OCI-LY7 (cell line): ENCODE measurements around the gene SLC24A4. TPM values are rescaled to one million over a fixed set of nuclear protein-coding genes. Genes with fewer than 3 reads are reported as not detected.

ENCODE experiments used
- BruUV-seq: library from RNA; stranded (reverse); fragments of 400-500 nt; replicated peaks from 2 replicates; lab custom pipeline; 2021; lab: Mats Ljungman, UMichigan
- CTCF ChIA-PET: fragments of 300-600 bp; sonication (Branson Sonifier 250); formaldehyde crosslinking; loops from one replicate; lab custom pipeline; 2022; ENCODE audit warnings: antibody characterized with exemption; ENCODE audit not compliant: unreplicated experiment; lab: Charles Lee
- POLR2A ChIA-PET: fragments of 300-600 bp; sonication (Branson Sonifier 250); formaldehyde crosslinking; loops from one replicate; lab custom pipeline; 2022; ENCODE audit warnings: antibody characterized with exemption; lab: Charles Lee
- DNase-seq: peaks from one replicate; pipeline ENCODE4 v3.0.0-alpha.2; 2015; ENCODE audit warnings: low spot score
- H2AFZ ChIP-seq: fragments of 200-600 bp; sonication (generic), shearing (Covaris generic); 2 replicates; pipeline ENCODE4 v1.6.1; 2014; ENCODE audit warnings: mild to moderate bottlenecking, antibody characterized with exemption, low read length, moderate library complexity
- H3K27ac ChIP-seq: fragments of 200-600 bp; sonication (generic); 2 replicates; pipeline ENCODE4 v1.5.1; 2014; ENCODE audit warnings: mixed run types, low read depth, mild to moderate bottlenecking, moderate library complexity, low read length, inconsistent platforms; ENCODE audit not compliant: poor library complexity, severe bottlenecking
- H3K36me3 ChIP-seq: fragments of 200-600 bp; sonication (generic); 2 replicates; pipeline ENCODE4 v1.6.1; 2014; ENCODE audit warnings: mild to moderate bottlenecking, antibody characterized with exemption, low read length, moderate library complexity, mixed read lengths; ENCODE audit not compliant: insufficient read depth
- H3K4me1 ChIP-seq: fragments of 200-600 bp; sonication (generic); 2 replicates; pipeline ENCODE4 v1.5.1; 2014; ENCODE audit warnings: mild to moderate bottlenecking, low read length; ENCODE audit not compliant: insufficient read depth, poor library complexity, severe bottlenecking
- H3K4me2 ChIP-seq: fragments of 200-600 bp; sonication (generic); 2 replicates; pipeline ENCODE4 v1.6.1; 2014; ENCODE audit warnings: mild to moderate bottlenecking, low read length
- H3K4me3 ChIP-seq: fragments of 200-600 bp; sonication (generic); 2 replicates; pipeline ENCODE4 v1.5.1; 2014; ENCODE audit warnings: mild to moderate bottlenecking, low read depth, low read length; ENCODE audit not compliant: poor library complexity, severe bottlenecking
- H3K79me2 ChIP-seq: fragments of 200-600 bp; sonication (generic); 2 replicates; pipeline ENCODE4 v1.6.1; 2016; ENCODE audit warnings: low read depth, mild to moderate bottlenecking, low read length, moderate library complexity, mixed read lengths; ENCODE audit not compliant: insufficient read depth
- H3K9me2 ChIP-seq: fragments of 200-600 bp; sonication (generic); 2 replicates; pipeline ENCODE4 v1.6.1; 2016; ENCODE audit warnings: mild to moderate bottlenecking, low read length, mixed read lengths; ENCODE audit not compliant: insufficient read depth
- H3K9me3 ChIP-seq: fragments of 200-600 bp; sonication (generic); 2 replicates; pipeline ENCODE4 v1.6.1; 2014; ENCODE audit warnings: mild to moderate bottlenecking, mixed run types, low read length, mixed read lengths
- H4K20me1 ChIP-seq: fragments of 200-600 bp; sonication (generic); 2 replicates; pipeline ENCODE4 v1.6.1; 2014; ENCODE audit warnings: mild to moderate bottlenecking, antibody characterized with exemption, low read length, moderate library complexity, mixed read lengths; ENCODE audit not compliant: insufficient read depth
- CTCF ChIP-seq: fragments of 200-600 bp; sonication (generic); conservative IDR thresholded peaks from 2 replicates; pipeline ENCODE4 v1.5.1; 2014; ENCODE audit warnings: mild to moderate bottlenecking, antibody characterized with exemption, low read length, moderate library complexity, mixed read lengths
- EZH2phosphoT487 ChIP-seq: fragments of 200-600 bp; sonication (generic); IDR thresholded peaks from 2 replicates; pipeline ENCODE4 v1.6.1; 2018; ENCODE audit warnings: low read depth, borderline replicate concordance, mild to moderate bottlenecking, mixed run types, antibody characterized with exemption, low read length, moderate library complexity, mixed read lengths
- intact Hi-C: fragments of 100-400 bp; cut with micrococcal nuclease; formaldehyde crosslinking; loops from one replicate; pipeline ENCODE4 v1.10.0; 2022; ENCODE audit not compliant: unreplicated experiment
- total RNA-seq, 2 experiments: library from RNA; depleted of rRNA in 1 of 2; stranded (reverse); fragments of >200 nt in 1 of 2; shearing (Covaris generic) in 1 of 2; gene quantifications; 2 replicates each; pipeline ENCODE4 v1.2.3, GENCODE V29; 2014 to 2022

The SLC24A4 gene
- total RNA-seq, 2 experiments from 2014 or later: not detected

- TF ChIP-seq EZH2phosphoT487: no peak
- no peak for TF ChIP-seq CTCF
- no peak overlapping the region for H3K27ac ChIP-seq
- BruUV-seq: no TSS peak
These were observed 137.0 kb downstream of the SLC24A4 start for GRCh38 chr14:92459950-92460421.

GRCh38 chr14:92460541-92460915, 137.6 kb downstream of the SLC24A4 start:
- no peak for DNase-seq
- ChIA-PET POLR2A (no interaction called here), CTCF (no interaction called here)
- H3K27ac ChIP-seq: no peak overlapping the region
- H3K9me3 ChIP-seq: no peaks in the 10 kb centered on the region
- no peaks in the 10 kb centered on the region for H3K4me1 ChIP-seq
- no peak for TF ChIP-seq EZH2phosphoT487
- no peak for TF ChIP-seq CTCF
- H3K9me2 ChIP-seq: no peaks in the 10 kb centered on the region
- intact Hi-C loops: no loop called here
- H2AFZ ChIP-seq: no peak overlapping the region
- H3K4me3 ChIP-seq: no peak overlapping the region
- H3K4me2 ChIP-seq: no peak overlapping the region
- no peaks in the 10 kb centered on the region for H4K20me1 ChIP-seq
- no TSS peak for BruUV-seq
- no peaks in the 10 kb centered on the region for H3K79me2 ChIP-seq
- no peaks in the 10 kb centered on the region for H3K36me3 ChIP-seq

More at GRCh38 chr14:92459950-92460421, 137.0 kb downstream of the SLC24A4 start:
- H3K4me1 ChIP-seq: no peaks in the 10 kb centered on the region
- H4K20me1 ChIP-seq: no peaks in the 10 kb centered on the region
- H3K79me2 ChIP-seq: no peaks in the 10 kb centered on the region
- intact Hi-C loops: no loop called here
- no peaks in the 10 kb centered on the region for H3K9me3 ChIP-seq
- no peak overlapping the region for H2AFZ ChIP-seq
- DNase-seq: no peak
- no peak overlapping the region for H3K4me2 ChIP-seq
- no peaks in the 10 kb centered on the region for H3K9me2 ChIP-seq
- ChIA-PET POLR2A (no interaction called here), CTCF (no interaction called here)
- no peaks in the 10 kb centered on the region for H3K36me3 ChIP-seq
- H3K4me3 ChIP-seq: no peak overlapping the region

GRCh38 chr14:92460916-92461579, 138.1 kb downstream of the SLC24A4 start:
- Histone ChIP-seq H3K27ac (no peak overlapping the region), H4K20me1 (no peaks in the 10 kb centered on the region), H3K9me2 (no peaks in the 10 kb centered on the region), H2AFZ (no peak overlapping the region), H3K4me2 (no peak overlapping the region), H3K36me3 (no peaks in the 10 kb centered on the region), H3K4me3 (no peak overlapping the region), H3K79me2 (no peaks in the 10 kb centered on the region), H3K4me1 (no peaks in the 10 kb centered on the region), H3K9me3 (no peaks in the 10 kb centered on the region)
- POLR2A ChIA-PET: no interaction called here
- intact Hi-C loops: no loop called here
- no peak for DNase-seq
- BruUV-seq: no TSS peak
- TF ChIP-seq CTCF (no peak), EZH2phosphoT487 (no peak)
- CTCF ChIA-PET: no interaction called here
